Activated naive CD4-positive, alpha-beta T cell treated with anti-CD3 and anti-CD28 coated beads, Interleukin-2, amount 50 U/mL, for 72 hours (primary cell): ENCODE results near the gene OR9Q1. TPM values are rescaled to one million over a fixed set of nuclear protein-coding genes. Genes with fewer than 3 reads are reported as not detected.

Experiments used
- ATAC-seq, 2 donors: fragments of 150-1000 bp; cut with Tn5 transposase; 2 replicates each; pipeline ENCODE4 v1.10.0; 2021; ENCODE audit warnings: mild to moderate bottlenecking in 2 of 2, moderate library complexity in 2 of 2
- DNase-seq, 2 donors: peaks; one replicate each; pipeline ENCODE4 v3.0.0; 2021 to 2022; ENCODE audit warnings: low spot score in 2 of 2
- H3K27ac Mint-ChIP-seq, 2 donors: one replicate each; pipeline ENCODE4 v1.8.0; 2022; ENCODE audit warnings: mild to moderate bottlenecking in 2 of 2, mixed read lengths in 2 of 2
- H3K36me3 Mint-ChIP-seq, 2 donors: one replicate each; pipeline ENCODE4 v1.8.0; 2022; ENCODE audit warnings: mixed read lengths in 2 of 2
- H3K9me3 Mint-ChIP-seq, 2 donors: one replicate each; pipeline ENCODE4 v1.8.0; 2022; ENCODE audit warnings: mixed read lengths in 2 of 2
- total RNA-seq, 2 donors: library from RNA; stranded (reverse); gene quantifications; one replicate each; pipeline ENCODE4 v1.2.3, GENCODE V29; 2022

Gene OR9Q1
- total RNA-seq, 2 donors from 2014 or later: not detected

DNA sequence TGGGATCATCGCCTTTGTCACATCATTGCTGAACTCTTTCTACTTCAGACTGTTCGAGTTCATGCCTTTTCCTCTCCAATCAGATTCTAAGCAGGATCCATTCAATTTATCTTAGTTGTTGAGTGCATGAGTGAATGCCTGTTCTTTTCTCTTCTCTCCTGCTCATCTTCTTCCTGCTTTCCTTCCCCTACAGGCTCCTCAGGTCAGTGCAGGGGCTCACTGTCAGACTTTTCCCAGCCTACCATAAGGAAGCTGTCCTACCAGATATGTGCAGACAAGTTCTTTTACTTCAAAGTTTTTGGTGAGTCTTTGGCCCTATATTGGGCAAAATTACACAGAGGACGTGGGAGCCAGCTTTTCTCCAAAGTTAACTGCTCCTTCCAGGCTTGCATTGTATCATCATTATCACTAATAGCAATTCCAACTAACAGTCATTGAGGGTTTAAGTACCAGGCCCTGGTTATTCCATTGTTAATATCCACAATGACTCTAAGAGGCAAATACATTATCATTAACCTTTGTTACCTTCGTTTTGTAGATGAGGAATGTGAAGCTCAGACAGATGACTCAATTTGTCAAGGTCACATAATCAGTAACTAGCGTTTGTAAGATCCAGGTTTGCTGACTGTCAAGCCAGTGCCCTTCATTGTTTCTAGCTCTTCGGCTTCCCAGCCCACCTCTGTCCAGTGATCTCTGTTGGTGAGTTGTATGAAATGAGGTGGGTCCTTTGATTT, 37.4 kb downstream of the OR9Q1 start:
- H3K36me3 Mint-ChIP-seq: no peaks in the 10 kb centered on the region
- ATAC-seq: no peak

DNA sequence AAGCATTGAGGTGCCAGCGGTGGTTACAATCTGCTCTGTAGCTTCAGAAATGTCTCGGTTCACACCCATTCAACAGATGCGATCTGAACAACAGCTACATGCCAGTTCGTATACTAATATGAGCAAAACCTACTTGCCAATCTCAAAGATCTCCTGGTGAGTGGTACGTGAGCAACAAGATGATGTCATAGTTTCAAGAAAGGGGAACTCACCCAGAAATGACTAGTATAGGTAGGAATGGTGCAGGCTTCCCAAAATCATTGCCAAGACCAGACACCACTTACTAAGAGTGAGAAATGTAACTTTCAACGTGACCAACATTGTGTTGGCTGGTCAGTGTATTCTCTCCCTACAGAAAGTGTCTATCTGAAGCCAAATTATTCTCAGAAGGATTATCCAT, 38.1 kb downstream of the OR9Q1 start:
- ATAC-seq (peak; percentile 41 to 69), DNase-seq (no peak)
- Mint-ChIP-seq H3K27ac (no peak overlapping the region), H3K9me3 (peaks cover 0 to 4% of the 10 kb centered on the region in 2 donors), H3K36me3 (no peaks in the 10 kb centered on the region)

More for the DNA sequence above, 37.4 kb downstream of the OR9Q1 start:
- Mint-ChIP-seq H3K9me3 (peaks cover 0 to 4% of the 10 kb centered on the region in 2 donors), H3K27ac (no peak overlapping the region)
- DNase-seq: no peak

DNA sequence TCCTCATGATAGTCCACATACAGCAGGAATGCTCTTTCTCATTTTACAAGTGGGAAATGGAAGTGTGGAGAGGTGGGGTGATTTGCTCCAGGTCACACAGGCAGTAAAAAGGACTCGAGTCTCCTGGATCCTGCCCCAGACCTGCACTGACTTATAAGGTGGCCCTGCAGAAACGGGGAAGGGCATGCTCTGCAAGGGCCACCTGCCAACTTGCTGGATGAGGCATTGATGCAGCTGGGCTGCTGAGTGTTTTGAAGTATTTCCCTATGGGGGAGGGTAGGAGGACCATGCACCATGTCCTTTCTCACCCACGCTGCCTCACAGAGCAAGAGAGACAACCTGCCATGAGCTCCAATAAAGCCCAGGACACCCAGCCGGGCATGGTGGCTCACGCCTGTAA, 44.0 kb downstream of the OR9Q1 start:
- H3K36me3 Mint-ChIP-seq: no peaks in the 10 kb centered on the region
- no peak overlapping the region for H3K27ac Mint-ChIP-seq
- no peaks in the 10 kb centered on the region for H3K9me3 Mint-ChIP-seq
- DNase-seq: no peak
- ATAC-seq: no peak

DNA sequence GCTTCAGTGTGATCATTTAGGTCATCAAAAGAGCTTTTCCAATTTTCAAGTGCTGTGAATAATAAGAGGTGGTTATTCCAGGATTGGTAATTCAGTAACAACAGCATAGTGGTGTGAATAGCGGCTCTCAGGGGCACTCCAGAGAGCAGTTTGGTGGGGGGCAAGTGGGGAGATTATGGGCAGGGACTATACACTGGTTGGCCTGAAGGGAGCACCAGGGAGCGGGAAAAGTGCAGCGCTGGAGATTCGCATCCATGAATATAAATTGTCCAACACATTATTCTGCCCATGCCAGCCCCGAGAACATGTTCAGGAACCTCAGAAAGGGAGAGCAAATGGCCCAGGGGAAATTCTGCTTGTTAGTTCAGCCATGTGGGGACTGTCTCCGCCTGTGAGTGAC, 45.0 kb downstream of the OR9Q1 start:
- DNase-seq (no peak), ATAC-seq (no peak)
- H3K9me3 Mint-ChIP-seq: no peaks in the 10 kb centered on the region
- no peaks in the 10 kb centered on the region for H3K36me3 Mint-ChIP-seq
- no peak overlapping the region for H3K27ac Mint-ChIP-seq

DNA sequence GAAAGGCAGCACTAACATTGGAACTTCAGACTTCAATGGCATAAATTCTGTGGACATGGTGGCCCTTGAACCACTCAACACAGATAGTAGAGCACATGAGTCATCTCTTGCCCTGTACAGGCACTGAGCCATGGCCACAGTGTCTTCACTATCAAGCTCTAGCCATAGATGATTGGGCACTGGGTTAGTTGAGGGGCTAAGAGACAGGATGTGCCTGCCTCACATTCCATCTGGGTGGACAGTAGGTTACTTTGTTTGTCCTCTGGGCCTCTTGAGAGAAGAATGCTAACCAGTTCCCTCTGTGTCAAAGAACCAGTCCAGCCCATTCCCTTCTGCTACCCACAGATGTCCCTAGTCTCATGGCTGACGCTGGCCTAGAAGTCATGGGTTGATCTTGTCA, 46.9 kb downstream of the OR9Q1 start:
- no peak for DNase-seq
- Mint-ChIP-seq H3K27ac (no peak overlapping the region), H3K9me3 (no peaks in the 10 kb centered on the region), H3K36me3 (no peaks in the 10 kb centered on the region)
- ATAC-seq: no peak

DNA sequence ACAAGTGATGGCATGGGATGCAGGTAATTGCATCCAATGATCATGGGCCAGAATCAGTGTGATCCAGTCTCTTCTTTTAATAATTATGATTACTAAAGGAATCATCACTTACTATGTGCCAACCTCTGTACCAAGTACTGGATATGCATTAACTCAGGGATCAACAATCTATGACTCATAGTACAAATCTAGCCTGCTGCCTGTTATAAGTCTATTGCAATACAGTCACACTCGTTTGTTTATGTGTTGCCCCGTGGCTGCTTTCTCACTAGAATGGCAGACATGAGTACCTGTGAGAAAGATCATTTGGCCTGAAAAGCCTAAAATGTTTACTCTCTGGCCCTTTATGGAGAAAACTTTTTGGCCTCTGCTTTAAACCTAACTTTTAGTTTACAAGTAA, 52.1 kb downstream of the OR9Q1 start:
- DNase-seq (no peak), ATAC-seq (no peak)
- Mint-ChIP-seq H3K9me3 (no peaks in the 10 kb centered on the region), H3K27ac (no peak overlapping the region), H3K36me3 (no peaks in the 10 kb centered on the region)

DNA sequence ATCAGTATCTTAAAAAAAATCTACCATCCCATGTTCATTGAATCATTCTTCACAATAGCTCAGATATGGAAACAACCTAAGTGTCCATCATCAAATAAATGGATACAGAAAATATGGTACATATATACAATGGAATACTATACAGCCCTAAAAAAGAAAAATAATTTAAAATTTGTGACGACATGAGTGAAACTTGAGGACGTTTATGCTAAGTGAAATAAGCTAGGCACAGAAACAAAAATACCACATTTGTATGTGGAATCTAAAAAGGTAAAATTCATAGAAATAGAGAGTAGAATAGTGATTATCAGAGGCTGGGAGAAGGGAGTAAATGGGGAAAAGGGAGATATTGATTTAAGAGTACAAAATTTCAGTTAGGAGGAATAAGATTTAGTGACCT, 62.8 kb downstream of the OR9Q1 start:
- Mint-ChIP-seq H3K9me3 (peaks cover 0 to 4% of the 10 kb centered on the region in 2 donors), H3K27ac (no peak overlapping the region), H3K36me3 (no peaks in the 10 kb centered on the region)
- no peak for DNase-seq
- no peak for ATAC-seq

DNA sequence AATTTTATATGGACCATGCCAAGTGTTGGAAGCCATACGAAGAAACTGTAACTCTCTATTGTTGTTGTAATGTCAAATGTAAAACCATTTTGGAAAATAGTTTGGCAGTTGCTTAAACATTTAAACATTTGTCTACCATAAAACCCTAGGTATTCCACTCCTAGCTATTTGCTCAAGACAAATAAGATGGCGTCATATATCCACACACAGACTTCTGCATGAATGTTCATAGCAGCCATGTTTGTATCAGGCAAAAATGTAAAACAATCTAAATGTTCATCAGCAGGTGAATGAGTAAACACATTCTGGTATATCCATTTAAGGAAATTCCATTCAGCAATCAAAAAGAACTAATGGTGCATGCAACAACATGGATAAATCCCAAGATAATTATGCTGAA, 73.8 kb downstream of the OR9Q1 start:
- ATAC-seq (no peak), DNase-seq (no peak)
- Mint-ChIP-seq H3K36me3 (peaks cover 4 to 10% of the 10 kb centered on the region in 2 donors), H3K27ac (no peak overlapping the region), H3K9me3 (peaks cover 8 to 13% of the 10 kb centered on the region in 2 donors)

DNA sequence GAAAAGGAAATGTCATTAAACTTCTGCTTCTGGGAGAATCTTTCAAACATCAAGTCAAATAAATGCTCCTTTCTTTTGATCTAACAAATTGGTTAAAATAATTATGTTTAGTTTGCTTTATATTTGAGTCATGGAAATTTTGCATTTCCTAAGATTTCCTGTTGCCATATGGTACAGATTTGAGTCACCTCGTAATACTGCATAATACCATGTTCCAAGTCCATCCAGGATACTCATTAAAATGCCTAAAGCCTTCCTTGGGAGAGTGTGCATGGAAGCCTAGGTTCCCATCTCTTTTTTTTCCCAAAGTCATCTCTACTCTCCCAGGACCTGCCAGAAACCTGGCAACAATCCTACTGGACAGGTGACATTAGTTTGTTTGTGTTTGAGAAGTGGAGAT, 97.4 kb downstream of the OR9Q1 start:
- Mint-ChIP-seq H3K9me3 (no peaks in the 10 kb centered on the region), H3K27ac (no peak overlapping the region), H3K36me3 (no peaks in the 10 kb centered on the region)
- ATAC-seq: no peak
- no peak for DNase-seq

DNA sequence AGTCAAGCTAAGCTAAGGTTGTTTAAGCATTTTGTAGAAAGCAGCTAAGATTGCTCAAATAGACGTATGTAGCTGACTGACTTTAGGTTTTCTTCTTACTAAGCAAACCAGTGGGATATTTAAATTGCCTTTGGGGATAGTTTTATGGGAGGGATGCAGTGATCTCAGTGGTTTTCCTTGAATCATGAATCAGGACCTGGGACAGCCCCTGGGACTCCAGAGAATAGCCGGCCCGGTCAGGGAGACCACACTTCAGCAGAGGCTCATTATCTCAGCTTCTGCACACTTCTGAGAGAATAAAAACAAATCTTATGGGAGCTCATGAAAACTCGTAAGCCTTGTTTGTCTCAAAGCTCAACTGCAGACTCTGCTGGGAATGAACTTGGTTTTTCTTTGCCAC, 101.8 kb downstream of the OR9Q1 start, which contains the start of gene OR9I1:
OR9I1 (minus strand) TSS at position 62 of the 400 bp plus-strand sequence. CDS start 6,086 bp downstream, outside the sequence.
- DNase-seq: no peak
- H3K36me3 Mint-ChIP-seq: no peaks in the 10 kb centered on the region
- no peaks in the 10 kb centered on the region for H3K9me3 Mint-ChIP-seq
- no peak within 1 kb of the TSS for H3K27ac Mint-ChIP-seq
- ATAC-seq: no peak

DNA sequence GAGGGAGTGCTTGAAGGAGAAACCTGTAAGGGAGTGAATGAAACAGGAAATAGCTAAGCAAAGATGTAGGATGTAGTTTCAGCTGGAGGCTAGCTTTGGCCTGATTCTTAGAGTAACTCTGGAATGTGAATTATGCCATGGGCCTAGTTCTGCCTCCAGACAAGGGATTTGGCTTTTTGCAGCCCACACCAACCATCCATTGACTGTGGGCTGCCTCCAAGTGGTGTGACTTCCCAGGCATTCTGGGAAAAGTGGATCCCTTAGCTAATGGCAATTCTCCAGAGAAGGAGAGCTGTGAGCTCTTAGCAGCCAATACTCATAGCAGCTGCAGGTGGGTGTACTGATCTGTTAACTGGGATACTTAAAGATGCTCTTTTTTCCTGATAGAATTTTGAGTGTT, 103.7 kb downstream of the OR9Q1 start:
- no peak for ATAC-seq
- DNase-seq: no peak
- Mint-ChIP-seq H3K36me3 (no peaks in the 10 kb centered on the region), H3K9me3 (no peaks in the 10 kb centered on the region), H3K27ac (no peak overlapping the region)

DNA sequence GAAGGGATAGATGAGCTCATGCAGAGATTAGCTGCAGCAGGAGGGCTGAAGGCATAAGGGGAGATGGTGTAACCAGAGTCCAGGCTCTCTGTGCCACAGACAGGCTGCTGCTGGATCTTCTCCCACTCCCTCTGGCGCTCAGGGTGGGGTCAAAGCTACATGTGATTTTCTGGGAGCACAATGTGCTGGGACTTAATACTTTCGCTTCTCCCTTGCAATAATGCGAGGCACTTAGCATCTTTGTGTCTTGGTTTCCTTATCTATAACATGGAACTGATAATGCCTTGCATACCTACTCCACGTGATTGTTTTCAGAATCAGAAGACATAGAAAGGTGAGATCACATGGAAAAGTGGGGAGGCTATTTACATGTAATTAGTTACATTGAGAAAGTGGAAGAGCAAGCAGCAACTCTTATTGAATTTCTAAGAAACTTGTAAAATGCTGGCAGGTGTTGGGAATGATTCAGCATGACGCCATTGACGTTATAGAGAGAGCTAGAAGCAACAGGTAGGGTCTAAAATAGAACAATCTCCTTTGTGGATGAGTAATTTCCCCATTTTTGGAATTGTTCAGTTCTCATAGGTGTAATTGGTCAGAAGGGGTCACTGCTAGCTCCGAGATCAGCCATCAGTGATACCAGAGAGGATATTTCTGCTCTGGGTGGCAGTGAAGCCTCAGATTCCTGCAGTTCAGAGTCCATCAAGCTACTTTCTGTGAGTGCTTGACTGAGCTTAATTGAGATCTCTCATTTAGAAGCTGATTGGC, 109.8 kb downstream of the OR9Q1 start:
- no peak overlapping the region for H3K27ac Mint-ChIP-seq
- H3K9me3 Mint-ChIP-seq: no peaks in the 10 kb centered on the region
- ATAC-seq (no peak), DNase-seq (no peak)
- no peaks in the 10 kb centered on the region for H3K36me3 Mint-ChIP-seq

DNA sequence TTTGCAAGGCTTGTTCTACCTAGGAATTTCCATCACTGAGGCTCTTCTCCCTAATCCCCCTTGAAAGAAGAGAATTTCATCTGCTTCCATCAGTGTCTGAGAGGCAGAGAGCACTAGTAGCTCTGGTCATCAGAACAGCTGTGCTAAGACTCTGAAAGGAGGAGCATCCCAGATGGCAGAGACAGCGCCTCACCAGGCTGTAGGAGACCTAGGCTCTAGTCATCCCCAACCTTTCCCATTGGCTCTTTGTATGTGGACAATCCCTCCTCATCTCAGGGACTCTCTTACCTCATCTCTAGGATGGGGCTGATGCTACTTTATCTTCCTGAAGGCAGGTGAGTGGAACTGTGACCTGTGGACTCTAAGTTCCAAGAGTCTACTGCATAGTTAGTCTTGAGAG, 110.5 kb downstream of the OR9Q1 start:
- ATAC-seq (no peak), DNase-seq (no peak)
- Mint-ChIP-seq H3K36me3 (no peaks in the 10 kb centered on the region), H3K9me3 (no peaks in the 10 kb centered on the region), H3K27ac (no peak overlapping the region)

DNA sequence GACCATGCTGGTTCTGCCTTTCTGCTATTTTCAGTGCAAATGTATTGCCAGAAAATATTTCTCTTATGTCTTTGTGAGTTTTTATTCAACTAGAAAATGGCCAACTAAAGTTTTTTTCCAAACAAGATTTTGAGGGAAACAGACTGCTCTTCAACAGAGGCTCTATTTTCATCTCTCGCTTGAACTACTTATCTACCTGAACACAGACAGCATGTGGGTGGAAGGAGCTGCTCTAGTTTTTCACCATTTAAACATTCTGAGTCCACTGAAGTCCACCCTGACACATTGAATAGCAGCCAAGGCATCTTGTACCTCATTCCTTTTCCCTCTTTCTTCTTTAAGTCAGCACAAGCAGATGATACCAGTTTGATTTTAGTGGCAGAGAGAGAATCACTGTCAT, 111.5 kb downstream of the OR9Q1 start:
- no peaks in the 10 kb centered on the region for H3K36me3 Mint-ChIP-seq
- no peak overlapping the region for H3K27ac Mint-ChIP-seq
- no peaks in the 10 kb centered on the region for H3K9me3 Mint-ChIP-seq
- ATAC-seq (no peak), DNase-seq (no peak)

DNA sequence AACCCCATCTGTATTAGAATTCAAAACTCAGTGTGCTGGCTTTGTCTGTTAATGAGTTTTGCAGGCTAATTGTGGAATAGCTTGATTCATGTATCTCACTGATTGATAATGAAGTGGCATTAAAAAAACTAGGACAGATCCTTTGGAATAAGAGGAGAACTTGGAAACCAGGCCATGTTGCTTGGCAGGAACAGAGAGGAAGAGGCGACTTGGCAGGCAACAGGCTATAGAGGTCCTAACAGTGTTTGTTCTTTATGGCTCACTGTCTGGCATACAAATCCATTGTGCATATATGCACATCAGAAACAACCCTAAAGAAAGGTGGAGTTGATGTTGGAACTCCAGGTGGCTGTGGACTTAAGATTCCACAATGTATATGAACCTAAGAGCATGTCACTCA, 119.1 kb downstream of the OR9Q1 start:
- Mint-ChIP-seq H3K36me3 (no peaks in the 10 kb centered on the region), H3K9me3 (no peaks in the 10 kb centered on the region), H3K27ac (no peak overlapping the region)
- DNase-seq (no peak), ATAC-seq (no peak)

DNA sequence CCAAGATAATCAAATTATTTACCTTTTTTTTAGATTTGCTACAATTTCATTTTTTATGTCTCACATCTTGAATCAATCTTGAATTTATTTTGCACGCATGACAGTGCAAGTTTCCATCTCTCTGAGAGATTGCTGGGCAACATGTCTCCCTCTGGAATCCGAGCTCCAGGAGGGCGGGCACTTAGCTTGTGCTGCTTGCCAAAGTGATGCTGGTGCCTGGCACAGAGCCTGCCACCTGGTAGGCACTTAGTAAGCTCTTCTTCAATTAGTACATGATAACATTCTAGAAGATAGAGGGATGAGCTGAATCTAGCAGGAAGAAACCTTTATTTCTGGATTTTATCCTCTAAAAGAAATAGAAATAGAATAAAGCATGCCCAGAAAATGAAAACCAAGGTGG, 129.1 kb downstream of the OR9Q1 start:
- no peak overlapping the region for H3K27ac Mint-ChIP-seq
- no peak for ATAC-seq
- H3K9me3 Mint-ChIP-seq: no peaks in the 10 kb centered on the region
- DNase-seq: no peak
- H3K36me3 Mint-ChIP-seq: no peaks in the 10 kb centered on the region

DNA sequence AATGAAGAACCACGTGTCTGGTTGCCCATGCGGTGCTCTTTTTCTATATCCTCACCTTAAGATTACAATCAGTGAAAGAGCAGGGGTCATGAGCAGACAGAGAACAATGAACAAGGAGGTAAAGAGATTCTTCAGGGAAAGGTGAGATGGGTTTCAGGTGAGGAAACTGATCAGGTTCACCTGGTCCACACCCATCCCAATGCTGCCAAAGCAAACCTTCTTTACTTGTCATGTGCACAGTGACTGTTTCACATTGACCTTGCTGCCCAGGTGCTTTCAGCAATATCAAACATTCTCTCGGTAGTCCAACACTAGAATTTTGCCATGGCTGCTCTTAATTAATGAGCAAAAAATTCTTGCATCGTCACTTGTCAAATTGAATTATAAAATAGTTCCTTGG, 140.7 kb downstream of the OR9Q1 start:
- ATAC-seq (no peak), DNase-seq (no peak)
- Mint-ChIP-seq H3K9me3 (no peaks in the 10 kb centered on the region), H3K36me3 (no peaks in the 10 kb centered on the region), H3K27ac (no peak overlapping the region)

DNA sequence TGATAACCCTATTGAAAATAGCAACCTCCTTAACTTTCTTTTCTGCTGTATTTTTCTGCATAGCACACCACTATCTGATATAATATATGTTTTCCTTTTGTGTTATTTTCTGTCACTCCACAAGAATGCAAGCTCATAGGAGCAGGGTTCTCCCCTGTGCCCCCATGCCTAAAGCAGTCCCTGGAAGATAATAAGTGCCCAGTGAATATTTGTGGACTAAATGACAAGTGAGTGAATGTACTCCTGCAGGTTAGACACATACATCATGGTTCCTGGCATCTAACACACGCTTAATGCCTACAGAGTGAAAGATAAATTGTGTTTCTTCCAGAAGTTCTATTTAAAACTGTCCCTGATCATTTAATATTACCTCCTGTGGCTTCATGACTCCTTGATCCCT, 141.3 kb downstream of the OR9Q1 start:
- H3K36me3 Mint-ChIP-seq: no peaks in the 10 kb centered on the region
- H3K9me3 Mint-ChIP-seq: peaks cover 0 to 4% of the 10 kb centered on the region in 2 donors
- H3K27ac Mint-ChIP-seq: no peak overlapping the region
- ATAC-seq (no peak), DNase-seq (no peak)
